PFSK-1 (cell line): ENCODE measurements around the gene FAM81A. TPM values are rescaled to one million over a fixed set of nuclear protein-coding genes. Genes with fewer than 3 reads are reported as not detected.

ENCODE experiments used
- FOXP2 ChIP-seq: optimal IDR thresholded peaks from 2 replicates; pipeline ENCODE3; 2011; ENCODE audit warnings: borderline replicate concordance, control low read depth, inconsistent platforms; ENCODE audit not compliant: insufficient read depth; ENCODE audit errors: extremely low read length, extremely low read depth
- POLR2AphosphoS5 ChIP-seq: IDR thresholded peaks from 2 replicates; pipeline ENCODE4 v1.6.1; 2012; ENCODE audit warnings: low read depth, mild to moderate bottlenecking, control low read depth, low read length, moderate library complexity
- SIN3A ChIP-seq: IDR thresholded peaks from 2 replicates; pipeline ENCODE4 v1.6.1; 2012; ENCODE audit warnings: mild to moderate bottlenecking, low read length, moderate library complexity, borderline replicate concordance; ENCODE audit not compliant: insufficient read depth
- TAF1 ChIP-seq: IDR thresholded peaks from 2 replicates; pipeline ENCODE4 v1.6.1; 2012; ENCODE audit warnings: low read length, control low read depth, borderline replicate concordance; ENCODE audit not compliant: insufficient read depth
- polyA plus RNA-seq: library from polyadenylated mRNA; unstranded; fragments of >200 nt; gene quantifications from one replicate; pipeline ENCODE4 v1.2.1, GENCODE V29; 2012; ENCODE audit warnings: low read depth, missing spikeins; ENCODE audit not compliant: insufficient read length
- TF ChIP-seq, protein P1 (sequence below), 2 experiments: IDR thresholded peaks; 2 replicates each; pipeline versions ENCODE4 v1.6.1 to v1.8.0; 2011 to 2012; ENCODE audit warnings: low read depth in 2 of 2, low read length in 2 of 2, control low read depth in 1 of 2, inconsistent platforms in 1 of 2, mild to moderate bottlenecking in 1 of 2, moderate library complexity in 1 of 2; ENCODE audit not compliant: insufficient read depth in 1 of 2

FAM81A gene
- polyA plus RNA-seq = not detected

DNA sequence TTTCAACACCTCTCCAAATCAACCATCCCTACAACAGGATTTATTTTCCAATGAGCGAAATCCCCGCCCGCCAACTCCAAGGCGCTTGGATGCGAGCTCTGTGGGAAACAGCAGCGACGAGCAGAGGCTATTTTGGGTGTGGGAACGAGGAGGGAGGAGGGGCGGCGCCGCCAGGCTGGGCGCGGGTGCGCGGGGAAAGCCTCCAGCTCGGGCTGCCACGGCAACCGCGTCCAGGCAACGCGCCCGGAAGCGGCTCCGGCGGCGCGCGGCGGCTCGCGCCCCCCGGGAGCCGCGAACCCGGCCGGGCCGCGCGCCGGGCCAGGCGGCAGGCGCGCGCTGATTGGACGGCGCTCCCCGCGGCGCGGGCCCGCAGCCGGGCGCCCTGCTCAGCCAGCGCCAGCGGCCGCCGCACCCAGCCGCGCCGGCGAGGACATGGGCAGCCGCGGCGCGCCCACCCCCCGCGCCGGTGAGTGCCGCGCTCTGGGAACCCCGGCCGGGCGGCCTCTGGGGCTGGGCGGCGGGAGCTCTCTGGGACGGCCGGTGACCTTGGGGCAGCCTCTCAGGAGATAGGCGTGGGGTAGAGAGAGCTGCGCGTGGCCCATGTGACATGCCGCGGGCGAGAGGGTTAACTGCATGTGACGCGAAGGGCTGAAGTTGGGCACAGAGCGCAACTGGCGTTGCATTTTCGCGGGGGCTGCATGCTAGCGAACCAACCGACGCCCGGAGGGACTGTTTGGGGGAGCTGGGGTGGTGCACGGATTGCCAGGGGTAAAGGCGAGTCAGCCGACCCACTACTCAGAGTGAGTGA lies at the start of gene FAM81A:
Gene FAM81A (plus strand): TSS at position 370 of the 808 bp plus-strand sequence. CDS start 20,441 bp downstream, outside the sequence.
- no peak for TF ChIP-seq TAF1

DNA sequence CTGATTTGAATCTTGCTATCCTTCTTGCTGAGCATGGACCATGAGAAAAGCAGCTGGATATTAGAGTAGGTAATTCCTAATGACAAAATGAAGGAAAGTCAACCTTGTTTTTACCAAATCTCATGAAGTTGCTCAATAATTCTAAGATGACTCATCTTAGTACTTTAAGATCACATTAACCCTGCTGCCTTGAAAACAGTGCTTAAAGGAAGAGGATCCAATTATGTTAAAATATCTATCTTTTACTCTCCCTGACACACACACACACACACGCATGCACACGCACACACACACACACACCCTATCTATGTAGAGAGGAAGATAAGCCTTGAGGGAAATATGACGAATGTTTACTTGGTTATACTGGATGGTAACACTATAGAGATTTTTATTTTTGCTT lies 49.3 kb upstream of the FAM81A start:
- TF ChIP-seq SIN3A = no peak
- TF ChIP-seq POLR2AphosphoS5 = no peak
- TF ChIP-seq, protein P1, sequence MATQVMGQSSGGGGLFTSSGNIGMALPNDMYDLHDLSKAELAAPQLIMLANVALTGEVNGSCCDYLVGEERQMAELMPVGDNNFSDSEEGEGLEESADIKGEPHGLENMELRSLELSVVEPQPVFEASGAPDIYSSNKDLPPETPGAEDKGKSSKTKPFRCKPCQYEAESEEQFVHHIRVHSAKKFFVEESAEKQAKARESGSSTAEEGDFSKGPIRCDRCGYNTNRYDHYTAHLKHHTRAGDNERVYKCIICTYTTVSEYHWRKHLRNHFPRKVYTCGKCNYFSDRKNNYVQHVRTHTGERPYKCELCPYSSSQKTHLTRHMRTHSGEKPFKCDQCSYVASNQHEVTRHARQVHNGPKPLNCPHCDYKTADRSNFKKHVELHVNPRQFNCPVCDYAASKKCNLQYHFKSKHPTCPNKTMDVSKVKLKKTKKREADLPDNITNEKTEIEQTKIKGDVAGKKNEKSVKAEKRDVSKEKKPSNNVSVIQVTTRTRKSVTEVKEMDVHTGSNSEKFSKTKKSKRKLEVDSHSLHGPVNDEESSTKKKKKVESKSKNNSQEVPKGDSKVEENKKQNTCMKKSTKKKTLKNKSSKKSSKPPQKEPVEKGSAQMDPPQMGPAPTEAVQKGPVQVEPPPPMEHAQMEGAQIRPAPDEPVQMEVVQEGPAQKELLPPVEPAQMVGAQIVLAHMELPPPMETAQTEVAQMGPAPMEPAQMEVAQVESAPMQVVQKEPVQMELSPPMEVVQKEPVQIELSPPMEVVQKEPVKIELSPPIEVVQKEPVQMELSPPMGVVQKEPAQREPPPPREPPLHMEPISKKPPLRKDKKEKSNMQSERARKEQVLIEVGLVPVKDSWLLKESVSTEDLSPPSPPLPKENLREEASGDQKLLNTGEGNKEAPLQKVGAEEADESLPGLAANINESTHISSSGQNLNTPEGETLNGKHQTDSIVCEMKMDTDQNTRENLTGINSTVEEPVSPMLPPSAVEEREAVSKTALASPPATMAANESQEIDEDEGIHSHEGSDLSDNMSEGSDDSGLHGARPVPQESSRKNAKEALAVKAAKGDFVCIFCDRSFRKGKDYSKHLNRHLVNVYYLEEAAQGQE (IDR thresholded peaks at IDR 0.05; ENCODE audit: insufficient read depth in 1 of 2, low read depth in 2 of 2, low read length in 2 of 2) = no peak
- TF ChIP-seq FOXP2 = no peak
- TF ChIP-seq TAF1 = no peak

GRCh38 chr15:59392299-59392698 lies 45.7 kb upstream of the FAM81A start:
- TF ChIP-seq TAF1 (no peak), FOXP2 (no peak), SIN3A (no peak), POLR2AphosphoS5 (no peak)
- TF ChIP-seq, protein P1 (IDR thresholded peaks at IDR 0.05; ENCODE audit: insufficient read depth in 1 of 2, low read depth in 2 of 2, low read length in 2 of 2) = no peak

DNA sequence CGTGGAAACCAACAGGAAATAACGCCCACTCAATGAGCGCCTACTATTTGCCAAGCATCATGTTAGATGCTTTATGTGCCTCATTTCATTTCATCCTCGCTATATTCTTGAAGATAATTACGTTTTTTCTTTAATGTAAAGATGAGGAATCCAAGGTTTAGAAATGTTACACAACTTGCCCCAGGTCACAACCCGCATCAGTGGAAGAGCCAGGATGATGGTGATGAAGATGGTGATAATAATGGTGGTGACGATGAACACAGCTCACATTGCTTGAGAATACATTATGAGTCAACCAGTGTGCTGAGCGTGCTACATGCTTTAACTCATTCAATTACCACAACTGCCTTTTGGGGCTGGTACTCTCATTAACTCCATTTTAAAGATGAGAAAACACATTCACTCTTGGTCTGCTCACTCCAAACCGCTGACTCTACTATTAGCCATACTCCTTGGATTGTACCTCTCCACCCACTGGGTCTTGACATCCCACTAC lies 43.8 kb upstream of the FAM81A start:
- TF ChIP-seq POLR2AphosphoS5 (no peak), SIN3A (no peak)
- TF ChIP-seq, protein P1 (IDR thresholded peaks at IDR 0.05; ENCODE audit: insufficient read depth in 1 of 2, low read depth in 2 of 2, low read length in 2 of 2) = no peak

DNA sequence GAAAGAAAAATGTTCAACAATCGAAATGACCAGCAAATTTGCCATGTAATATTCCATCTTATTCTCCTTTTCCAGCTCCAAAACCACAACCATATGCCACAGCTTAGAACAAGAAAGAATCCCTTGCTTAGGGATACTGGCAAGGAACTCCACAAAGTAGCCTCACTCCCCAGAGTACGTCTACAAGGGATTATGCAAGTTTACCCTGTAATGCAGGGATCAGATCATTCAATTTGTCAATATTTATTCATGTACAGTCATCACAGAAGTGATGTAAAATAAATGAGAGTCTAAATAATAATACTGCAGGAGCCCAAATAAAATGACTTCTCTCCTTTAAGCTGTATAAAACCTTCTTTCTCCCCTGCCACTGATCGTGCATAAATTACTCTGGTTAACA lies 41.8 kb upstream of the FAM81A start:
- TF ChIP-seq POLR2AphosphoS5 (no peak), SIN3A (no peak), FOXP2 (no peak), TAF1 (no peak)
- TF ChIP-seq, protein P1 (IDR thresholded peaks at IDR 0.05; ENCODE audit: insufficient read depth in 1 of 2, low read depth in 2 of 2, low read length in 2 of 2) = no peak
